Transverse colon (tissue), 4 donors: ENCODE measurements around the gene RRM2. TPM values are rescaled to one million over a fixed set of nuclear protein-coding genes. Genes with fewer than 3 reads are reported as not detected.

Experiments used
- DNase-seq: peaks from one replicate; pipeline ENCODE4 v3.0.0-alpha.2; 2019
- H3K27ac ChIP-seq, 4 donors: fragments of 200-600 bp; sonication (generic); 2 replicates each; pipeline ENCODE4 v1.5.1; 2016 to 2018; ENCODE audit warnings: inconsistent platforms in 4 of 4
- H3K27me3 ChIP-seq: fragments of 200-600 bp; sonication (generic); 2 replicates; pipeline ENCODE4 v1.5.1; 2017; ENCODE audit warnings: inconsistent platforms
- H3K36me3 ChIP-seq, 4 donors: fragments of 200-600 bp; sonication (generic); 2 replicates each; pipeline ENCODE4 v1.5.1; 2017 to 2019; ENCODE audit warnings: inconsistent platforms in 4 of 4
- H3K4me1 ChIP-seq, 4 donors: fragments of 200-600 bp; sonication (generic); 2 replicates each; pipeline ENCODE4 v1.5.1; 2017 to 2020; ENCODE audit warnings: inconsistent platforms in 4 of 4
- H3K4me3 ChIP-seq, 4 donors: fragments of 200-600 bp; sonication (generic); 1 replicate in 1 of 4; 2 replicates in 3 of 4; pipeline versions ENCODE4 v1.5.1 to v1.6.1; 2017 to 2019; ENCODE audit warnings: inconsistent platforms in 4 of 4
- H3K9me3 ChIP-seq, 2 donors: fragments of 200-600 bp; sonication (generic); 2 replicates each; pipeline ENCODE4 v1.5.1; 2017 to 2019; ENCODE audit warnings: inconsistent platforms in 2 of 2
- EP300 ChIP-seq: sonication (generic); formaldehyde crosslinking; IDR thresholded peaks from one replicate; pipeline ENCODE4 v1.6.1; 2017; ENCODE audit warnings: antibody characterized with exemption, low read depth
- POLR2A ChIP-seq: fragments of 450-650 bp; IDR thresholded peaks from one replicate; pipeline ENCODE4 v1.6.1; 2016; ENCODE audit warnings: antibody characterized with exemption, mild to moderate bottlenecking, moderate library complexity
- POLR2AphosphoS5 ChIP-seq, 3 donors: sonication (generic); formaldehyde crosslinking; IDR thresholded peaks; one replicate each; pipeline ENCODE4 v1.6.1; 2016; ENCODE audit warnings: antibody characterized with exemption in 3 of 3
- WGBS, 2 donors: methylation state at CpG; one replicate each; pipeline ENCODE4 v1.1.5; 2018; ENCODE audit warnings: low coverage in 1 of 2; 5-methylcytosine and 5-hydroxymethylcytosine counted together
- in situ Hi-C, 4 donors: fragments of 200-750 bp; cut with MboI; loops; one replicate each; pipeline versions ENCODE4 v1.15.0 to v1.15.1; 2017; ENCODE audit warnings: low sequenced_read_pairs in 3 of 4, low pct_ligation_motif_present in 1 of 4, low pct_unique_long_range_greater_than_20kb in 1 of 4
- intact Hi-C: fragments of 100-400 bp; cut with DNase I; formaldehyde crosslinking; loops from one replicate; pipeline ENCODE4 v1.15.1; 2023; ENCODE audit warnings: low total_unique reads
- total RNA-seq, 4 donors: library from RNA; depleted of rRNA; stranded (reverse); fragments of >200 nt; gene quantifications; one replicate each; pipeline ENCODE4 v1.1.0, GENCODE V29; 2016
- TF ChIP-seq, protein P1 (sequence below), 5 experiments: fragments of 200-600 bp in 3 of 5; fragments of 450-650 bp in 2 of 5; sonication (generic) in 3 of 5; IDR thresholded peaks; 1 replicate in 2 of 5; 2 replicates in 3 of 5; pipeline ENCODE4 v1.5.1; 2016 to 2017; ENCODE audit warnings: antibody characterized with exemption in 5 of 5, inconsistent platforms in 3 of 5, mild to moderate bottlenecking in 2 of 5, moderate library complexity in 1 of 5

The RRM2 gene
- total RNA-seq, 4 donors from 2014 or later: 4.0 to 12.9 (median 5.3) TPM; not detected in 1

DNA sequence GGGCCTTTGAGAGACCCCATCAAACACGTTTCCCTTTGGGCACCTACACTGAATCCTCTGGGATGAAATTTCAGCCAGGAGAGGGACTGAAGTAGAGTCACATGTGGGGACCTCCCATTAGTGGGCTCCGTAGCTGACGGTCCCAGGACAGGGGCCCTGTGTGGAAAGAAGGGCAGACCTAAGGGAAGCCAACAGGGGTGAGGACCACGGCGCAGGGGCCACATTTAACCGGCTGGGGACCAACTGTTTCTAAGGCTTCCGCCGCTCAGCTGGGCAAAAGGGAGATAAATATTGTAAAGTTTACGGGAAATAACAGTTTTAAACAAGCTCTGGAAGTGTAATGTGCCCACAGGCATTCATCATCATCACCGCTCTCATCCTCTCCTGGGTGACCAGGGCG, 42.7 kb downstream of the RRM2 start:
- H3K4me1 ChIP-seq: peaks cover 0 to 6% (median 2%) of the 10 kb centered on the region in 4 donors
- no peak for DNase-seq

DNA sequence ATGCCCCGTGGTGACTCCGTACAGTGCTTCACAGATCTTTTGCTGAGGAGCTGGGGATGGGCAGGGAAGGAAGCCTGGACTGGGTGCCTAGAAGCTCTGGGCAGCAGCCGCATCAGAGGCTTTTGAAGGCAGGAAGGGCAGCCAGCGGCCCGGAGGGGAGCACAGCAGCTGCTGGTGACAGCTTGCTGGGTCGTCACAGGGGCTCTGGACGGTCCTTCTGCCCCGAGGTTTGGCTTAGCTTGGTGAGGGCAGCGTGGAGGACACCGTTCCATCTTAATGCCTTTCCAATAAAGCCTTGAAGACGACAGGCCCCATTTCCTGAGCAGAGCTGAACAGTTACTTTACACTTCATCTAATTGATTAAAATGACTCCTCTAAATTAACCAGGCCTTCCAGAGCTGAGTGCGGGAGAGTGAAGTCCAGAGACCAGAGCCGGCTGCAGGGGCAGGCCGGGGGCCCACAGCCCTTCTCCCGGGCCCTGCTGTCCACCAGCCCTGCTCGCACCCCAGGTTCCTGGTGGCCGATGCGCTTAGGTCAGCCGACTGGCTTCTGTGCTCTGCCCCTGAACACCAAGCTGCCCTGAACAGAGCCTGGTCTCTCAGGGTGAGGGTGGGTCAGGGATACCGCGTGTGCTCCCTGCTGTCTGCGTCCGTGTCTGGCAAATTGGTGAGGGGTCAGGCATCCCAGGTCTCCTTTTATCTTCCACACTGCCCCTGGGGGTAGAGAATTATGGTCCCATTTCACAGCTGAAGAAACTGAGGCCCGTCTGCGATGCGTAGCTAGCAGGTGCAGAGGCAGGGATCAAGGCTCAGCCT, 43.5 kb downstream of the RRM2 start:
- Histone ChIP-seq H3K9me3 (no peaks in the 10 kb centered on the region), H3K27ac (no peak overlapping the region), H3K4me3 (no peak overlapping the region), H3K4me1 (peaks cover 0 to under 1% (median 0%) of the 10 kb centered on the region in 4 donors), H3K36me3 (no peaks in the 10 kb centered on the region), H3K27me3 (no peaks in the 10 kb centered on the region)
- no peak for TF ChIP-seq POLR2A
- TF ChIP-seq EP300: no peak
- TF ChIP-seq, protein P1, sequence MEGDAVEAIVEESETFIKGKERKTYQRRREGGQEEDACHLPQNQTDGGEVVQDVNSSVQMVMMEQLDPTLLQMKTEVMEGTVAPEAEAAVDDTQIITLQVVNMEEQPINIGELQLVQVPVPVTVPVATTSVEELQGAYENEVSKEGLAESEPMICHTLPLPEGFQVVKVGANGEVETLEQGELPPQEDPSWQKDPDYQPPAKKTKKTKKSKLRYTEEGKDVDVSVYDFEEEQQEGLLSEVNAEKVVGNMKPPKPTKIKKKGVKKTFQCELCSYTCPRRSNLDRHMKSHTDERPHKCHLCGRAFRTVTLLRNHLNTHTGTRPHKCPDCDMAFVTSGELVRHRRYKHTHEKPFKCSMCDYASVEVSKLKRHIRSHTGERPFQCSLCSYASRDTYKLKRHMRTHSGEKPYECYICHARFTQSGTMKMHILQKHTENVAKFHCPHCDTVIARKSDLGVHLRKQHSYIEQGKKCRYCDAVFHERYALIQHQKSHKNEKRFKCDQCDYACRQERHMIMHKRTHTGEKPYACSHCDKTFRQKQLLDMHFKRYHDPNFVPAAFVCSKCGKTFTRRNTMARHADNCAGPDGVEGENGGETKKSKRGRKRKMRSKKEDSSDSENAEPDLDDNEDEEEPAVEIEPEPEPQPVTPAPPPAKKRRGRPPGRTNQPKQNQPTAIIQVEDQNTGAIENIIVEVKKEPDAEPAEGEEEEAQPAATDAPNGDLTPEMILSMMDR (IDR thresholded peaks at IDR 0.05): no peak
- TF ChIP-seq POLR2AphosphoS5 (IDR thresholded peaks at IDR 0.05): no peak
- WGBS, 2 donors: 87% methylated on average over 19 of the region's 26 CpGs; no CpG with 5 or more reads in 1 of the 2 donors
- in situ Hi-C loops: no loop called here
- intact Hi-C loops: no loop called here
- DNase-seq: no peak

More for the DNA sequence above, 42.7 kb downstream of the RRM2 start:
- Histone ChIP-seq H3K27ac (no peak overlapping the region), H3K36me3 (no peaks in the 10 kb centered on the region), H3K9me3 (no peaks in the 10 kb centered on the region), H3K4me3 (no peak overlapping the region), H3K27me3 (no peaks in the 10 kb centered on the region)
- no peak for TF ChIP-seq EP300
- TF ChIP-seq POLR2AphosphoS5 (IDR thresholded peaks at IDR 0.05): no peak
- TF ChIP-seq, protein P1 (IDR thresholded peaks at IDR 0.05): no peak
- TF ChIP-seq POLR2A: no peak
- in situ Hi-C loops (no loop called here), intact Hi-C loops (no loop called here)
- 88 to 92% methylated on average over 6 to 11 of the region's 11 CpGs for WGBS, 2 donors

DNA sequence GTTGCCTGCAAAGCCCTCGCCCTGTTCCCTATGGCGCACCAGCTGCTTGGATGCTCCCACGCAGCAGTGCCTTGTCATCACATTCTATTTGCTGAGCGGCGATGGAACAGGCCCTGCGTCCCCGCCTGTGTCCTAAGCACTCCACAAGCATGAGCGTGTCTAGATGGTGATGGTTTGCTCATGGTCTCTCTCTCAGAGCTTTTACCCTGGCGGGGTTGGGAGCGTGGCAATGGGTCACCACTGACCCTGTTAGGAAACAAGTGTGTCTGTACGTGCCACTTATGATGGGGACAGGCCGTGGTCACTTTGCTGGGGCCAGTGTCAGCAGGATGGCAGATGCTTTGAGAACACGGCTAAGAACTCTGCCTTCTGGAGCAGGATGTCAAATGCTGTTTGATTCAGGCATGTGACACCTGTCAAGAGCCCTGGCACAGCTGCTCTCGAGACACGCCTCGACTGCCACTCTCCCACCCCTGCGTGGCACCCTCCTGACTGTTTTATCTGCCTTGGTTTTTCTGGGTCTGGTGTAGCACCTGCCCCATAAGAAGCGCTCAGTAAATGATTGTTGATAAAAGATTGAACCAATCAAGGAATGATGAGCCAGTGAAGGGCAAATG, 44.2 kb downstream of the RRM2 start:
- Histone ChIP-seq H3K4me1 (no peaks in the 10 kb centered on the region), H3K27me3 (no peaks in the 10 kb centered on the region), H3K27ac (no peak overlapping the region), H3K36me3 (no peaks in the 10 kb centered on the region), H3K4me3 (no peak overlapping the region), H3K9me3 (no peaks in the 10 kb centered on the region)
- DNase-seq: no peak
- no peak for TF ChIP-seq POLR2AphosphoS5 (IDR thresholded peaks at IDR 0.05)
- TF ChIP-seq EP300: no peak
- TF ChIP-seq, protein P1 (IDR thresholded peaks at IDR 0.05): no peak
- TF ChIP-seq POLR2A: no peak
- 51 to 84% methylated on average over 7 to 18 of the region's 18 CpGs for WGBS, 2 donors
- intact Hi-C loops (no loop called here), in situ Hi-C loops (no loop called here)

DNA sequence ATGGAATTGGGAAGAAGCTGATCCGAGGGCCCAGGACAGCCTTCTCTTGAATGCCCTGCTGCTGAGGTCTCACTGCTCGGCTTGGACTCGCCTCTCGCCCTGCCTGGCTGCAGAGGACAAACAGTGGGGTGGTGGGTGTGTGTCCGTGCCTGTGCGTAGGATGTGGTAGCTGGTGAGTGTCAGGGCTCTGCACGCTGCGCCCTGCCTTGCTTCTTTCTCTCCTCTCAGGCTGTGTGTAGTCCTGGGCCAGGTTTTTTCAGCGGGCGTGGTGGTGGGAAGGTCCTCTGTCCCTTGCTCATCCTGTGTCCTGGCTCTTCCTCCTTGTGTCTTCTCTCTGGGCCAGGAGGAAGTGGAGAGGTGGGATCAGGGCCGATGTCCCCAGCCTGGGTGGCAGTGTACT, 44.8 kb downstream of the RRM2 start:
- Histone ChIP-seq H3K36me3 (no peaks in the 10 kb centered on the region), H3K27me3 (no peaks in the 10 kb centered on the region), H3K27ac (no peak overlapping the region), H3K4me1 (no peaks in the 10 kb centered on the region), H3K4me3 (no peak overlapping the region), H3K9me3 (no peaks in the 10 kb centered on the region)
- DNase-seq: no peak
- in situ Hi-C loops: no loop called here
- TF ChIP-seq, protein P1 (IDR thresholded peaks at IDR 0.05): no peak
- TF ChIP-seq EP300 (no peak), POLR2A (no peak), POLR2AphosphoS5 (IDR thresholded peaks at IDR 0.05) (no peak)
- 91 to 100% methylated on average over 3 to 11 of the region's 11 CpGs for WGBS, 2 donors
- intact Hi-C loops: no loop called here
